HG03045 (cell line): ENCODE results near the gene PLD1.
"Not testable (repeated sequence)": the region's sequence is repeated elsewhere in the genome, so short reads cannot be mapped to it uniquely, and the experiment has no call there.

Experiments
- ATAC-seq: cut with Tn5 transposase; IDR thresholded peaks from one replicate; pipeline ENCODE4 v1.9.1; 2021; ENCODE audit warnings: mild to moderate bottlenecking, moderate library complexity; ENCODE audit not compliant: unreplicated experiment

PLD1 gene

DNA sequence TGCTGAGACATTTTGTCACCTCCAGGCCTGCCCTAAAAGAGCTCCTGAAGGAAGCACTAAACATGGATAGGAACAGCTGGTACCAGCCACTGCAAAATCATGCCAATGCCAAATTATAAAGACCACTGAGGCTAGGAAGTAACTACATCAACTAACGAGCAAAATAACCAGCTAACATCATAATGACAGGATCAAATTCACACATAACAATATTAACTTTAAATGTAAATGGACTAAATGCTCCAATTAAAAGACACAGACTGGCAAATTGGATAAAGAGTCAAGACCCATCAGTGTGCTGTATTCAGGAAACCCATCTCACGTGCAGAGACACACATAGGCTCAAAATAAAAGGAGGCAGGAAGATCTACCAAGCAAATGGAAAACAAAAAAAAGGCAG is 183.5 kb downstream of the PLD1 start:
- ATAC-seq = not testable (repeated sequence)

DNA sequence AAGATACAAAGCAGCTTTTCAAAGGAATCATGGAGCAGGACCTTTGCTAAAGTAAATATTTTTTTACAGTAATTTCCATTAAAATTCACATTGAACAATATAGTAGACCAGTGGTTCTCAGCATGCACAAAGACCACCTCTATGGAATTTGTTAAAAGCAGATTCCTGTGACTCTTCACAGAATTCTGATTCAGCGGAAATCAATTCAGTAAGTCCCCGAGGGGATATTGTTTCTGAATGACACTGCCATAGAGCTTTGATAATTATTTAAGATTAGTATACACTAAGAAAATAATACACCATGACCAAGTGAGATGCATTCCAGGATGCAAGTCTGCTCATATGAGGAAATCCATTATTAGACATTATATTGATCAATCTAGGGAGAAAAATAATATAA is 188.2 kb downstream of the PLD1 start:
- no peak for ATAC-seq

DNA sequence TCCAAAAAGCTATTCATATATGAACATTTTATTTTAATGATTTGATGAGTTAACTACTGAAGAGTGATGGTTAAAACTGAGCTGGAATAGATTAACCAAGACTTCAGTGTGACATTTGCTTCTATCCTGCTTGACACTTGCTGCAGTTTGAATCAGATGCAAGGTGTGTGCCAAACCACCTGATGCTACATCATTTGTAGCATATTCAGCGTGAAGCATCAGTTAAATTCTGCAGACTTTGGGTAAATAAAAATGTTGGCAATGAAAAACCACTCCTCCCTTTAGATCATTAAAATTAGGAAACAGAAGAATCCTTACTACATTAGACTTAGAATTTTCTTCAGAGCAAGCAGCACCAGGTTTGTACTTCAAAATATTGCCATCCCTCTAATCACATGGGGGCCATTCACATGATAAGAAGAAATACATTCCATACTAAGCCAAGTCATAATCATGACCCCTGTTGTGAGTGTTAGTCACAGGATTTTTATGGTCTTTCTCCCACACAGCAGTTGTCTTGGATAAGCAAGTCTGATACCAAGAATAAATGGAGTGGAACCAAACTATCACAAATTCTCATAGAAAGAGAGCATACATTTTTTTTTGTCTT is 189.4 kb downstream of the PLD1 start:
- ATAC-seq = no peak

DNA sequence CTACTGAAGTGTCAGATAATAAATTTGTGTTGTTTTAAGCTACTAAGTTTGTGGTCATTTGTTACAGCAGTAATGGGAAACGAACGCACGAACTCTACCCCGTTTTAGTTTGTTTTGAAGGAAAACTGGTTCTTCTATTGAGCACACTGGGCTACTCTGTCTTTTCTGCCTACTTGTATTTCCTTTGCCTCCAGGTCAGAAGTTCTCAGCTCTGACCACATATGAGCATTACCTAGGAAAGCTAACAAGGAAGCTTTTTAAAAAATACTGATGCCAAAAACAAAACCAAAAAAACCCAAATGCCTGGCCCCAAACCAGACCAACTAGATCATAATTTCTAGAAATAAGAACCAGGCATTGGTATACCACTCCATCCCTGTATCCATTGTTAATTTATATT is 193.5 kb downstream of the PLD1 start:
- ATAC-seq = no peak

DNA sequence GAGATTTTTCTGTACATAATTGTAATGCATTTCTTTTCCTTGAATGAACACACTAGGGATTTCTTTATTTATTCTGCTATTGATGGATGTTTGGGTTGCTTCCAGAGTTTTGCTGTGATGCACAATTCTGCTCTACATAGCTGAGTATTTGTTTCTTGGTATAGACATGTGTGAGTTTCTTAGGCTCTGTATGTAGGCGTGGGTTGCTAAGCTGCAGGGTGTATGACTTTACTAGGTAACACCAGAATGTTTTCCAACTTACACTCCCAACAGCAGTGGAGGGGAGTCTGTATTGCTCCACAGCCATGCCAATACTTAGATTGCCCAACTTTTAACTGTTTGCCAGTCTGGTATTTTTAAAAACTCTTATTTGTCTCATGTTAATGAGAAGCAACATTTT is 194.6 kb downstream of the PLD1 start:
- no peak for ATAC-seq

DNA sequence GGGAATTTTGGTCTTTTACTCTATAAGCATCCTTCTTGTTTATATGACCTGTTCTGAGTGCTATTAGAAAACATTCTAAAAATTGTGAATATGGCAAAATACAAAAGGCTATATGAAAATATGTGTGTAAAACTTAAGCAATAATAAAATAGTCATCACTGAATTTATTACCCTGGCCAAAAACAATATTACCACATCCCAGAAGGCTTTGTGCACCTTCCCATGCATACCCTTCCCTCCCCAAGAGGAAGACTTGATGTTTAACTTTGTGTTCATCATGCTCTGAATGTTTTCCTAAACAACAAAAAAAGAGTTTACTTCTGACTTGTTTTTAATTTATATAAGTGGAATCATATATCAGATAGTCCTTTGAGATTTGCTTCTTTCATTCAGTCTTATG is 195.0 kb downstream of the PLD1 start:
- no peak for ATAC-seq

DNA sequence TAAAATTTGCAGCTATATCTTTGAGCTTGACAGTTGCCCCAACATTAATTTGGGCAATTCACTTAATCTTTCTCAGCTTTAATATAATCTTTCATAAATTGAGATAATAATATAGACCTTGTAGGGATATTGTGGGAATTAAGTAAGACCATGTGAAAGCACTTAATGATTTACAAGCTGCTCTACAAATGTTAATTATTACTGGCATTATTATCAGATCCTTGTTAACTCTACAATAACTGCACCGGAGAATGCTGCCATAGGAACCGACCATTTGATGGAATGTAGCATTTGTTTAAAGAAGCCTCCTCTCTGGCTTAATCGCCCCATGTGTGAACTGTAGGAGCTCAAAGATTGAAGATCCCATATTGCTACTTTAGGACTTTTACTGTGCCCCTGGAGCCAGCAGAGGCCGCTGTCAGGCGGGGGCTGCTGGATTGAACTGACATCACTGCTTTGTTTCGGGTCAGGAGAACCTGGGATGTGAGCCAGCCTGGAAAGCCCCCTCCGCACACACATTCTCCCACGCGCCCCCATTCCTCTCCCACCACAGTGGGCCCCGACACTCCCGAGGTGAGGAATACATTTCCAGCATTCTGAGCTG is 195.9 kb downstream of the PLD1 start:
- ATAC-seq = no peak

DNA sequence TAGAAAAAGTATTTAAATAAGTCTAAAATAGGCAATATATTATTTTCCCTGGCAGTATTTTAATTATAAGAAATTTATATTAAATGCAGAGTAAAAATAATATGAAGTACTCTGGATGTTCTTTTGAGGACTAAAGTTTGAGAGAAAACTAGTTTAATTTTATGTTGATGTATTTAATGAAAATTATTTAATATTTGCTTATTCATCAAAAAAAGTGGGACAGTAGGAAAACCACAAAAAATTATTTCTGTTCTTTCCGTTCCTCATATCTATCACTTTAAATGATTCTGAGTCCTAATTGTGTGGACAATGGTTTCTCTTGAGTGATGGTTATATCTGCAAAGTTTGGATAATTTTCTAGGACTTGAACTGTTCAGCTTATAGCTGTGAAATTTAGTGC is 202.8 kb downstream of the PLD1 start:
- no peak for ATAC-seq

DNA sequence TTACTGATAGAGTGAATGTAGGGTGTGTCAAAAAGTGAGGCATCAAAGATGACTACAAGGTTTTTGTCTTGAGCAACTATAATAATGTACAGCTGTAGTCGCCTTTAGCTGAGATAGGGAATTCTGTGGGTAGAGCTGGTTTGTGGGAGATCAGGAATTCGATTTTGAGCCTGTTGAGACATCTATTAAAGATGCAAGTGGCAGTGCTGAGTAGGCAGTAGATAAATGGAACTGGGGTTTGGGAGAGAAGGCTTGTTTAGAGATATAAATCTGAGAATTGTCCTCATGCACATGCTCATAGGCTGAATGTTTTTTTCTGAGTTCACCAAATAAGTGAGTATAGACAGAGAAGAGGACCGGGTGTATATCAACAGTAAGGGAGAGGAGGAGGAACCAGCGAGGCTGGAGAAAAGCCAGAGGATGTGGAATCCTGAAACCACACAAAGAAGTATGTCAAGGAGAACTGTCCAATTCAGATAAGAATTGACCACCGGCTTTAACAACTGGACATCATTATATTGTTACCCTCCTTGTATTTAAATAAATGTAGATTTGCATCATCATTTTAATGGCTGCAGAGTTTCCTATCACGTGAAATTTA is 204.0 kb downstream of the PLD1 start:
- no peak for ATAC-seq

DNA sequence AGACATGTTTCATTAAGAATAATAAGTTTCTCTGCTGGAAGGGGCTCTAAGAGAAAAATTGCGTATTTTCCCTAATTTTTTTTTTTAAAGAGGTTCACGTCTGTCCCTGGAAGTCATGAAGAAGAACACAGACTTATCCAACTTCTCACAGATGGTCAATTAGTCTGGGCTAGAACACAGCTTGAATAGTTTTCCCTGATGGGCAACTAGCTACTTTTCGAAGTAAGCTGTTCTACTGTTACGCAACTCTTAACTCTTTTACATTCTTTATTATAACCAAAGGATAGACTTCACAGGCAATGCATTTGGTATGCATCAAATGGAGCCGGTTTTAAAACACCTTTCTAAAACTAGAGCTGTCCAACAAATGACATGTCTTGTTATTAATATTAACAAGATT is 205.9 kb downstream of the PLD1 start:
- ATAC-seq = no peak

DNA sequence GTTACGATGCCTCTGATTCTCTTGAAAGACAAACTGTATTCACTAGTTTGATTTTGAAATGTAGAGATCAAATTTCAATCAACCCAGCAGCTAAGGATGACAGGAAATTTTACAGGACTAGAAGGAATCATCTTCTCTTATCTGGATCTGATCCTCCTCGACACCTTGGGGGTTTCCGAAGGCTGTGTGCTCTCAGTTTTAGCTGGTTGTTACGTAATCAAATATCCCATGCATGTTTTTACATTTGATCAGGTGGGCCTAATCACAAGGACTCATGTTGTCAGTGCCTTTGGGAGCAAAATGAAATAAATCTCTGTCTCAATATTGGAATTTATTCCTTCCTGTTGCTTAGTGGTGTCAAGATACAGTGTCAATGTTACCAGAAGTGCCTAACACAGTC is 208.2 kb downstream of the PLD1 start:
- no peak for ATAC-seq

DNA sequence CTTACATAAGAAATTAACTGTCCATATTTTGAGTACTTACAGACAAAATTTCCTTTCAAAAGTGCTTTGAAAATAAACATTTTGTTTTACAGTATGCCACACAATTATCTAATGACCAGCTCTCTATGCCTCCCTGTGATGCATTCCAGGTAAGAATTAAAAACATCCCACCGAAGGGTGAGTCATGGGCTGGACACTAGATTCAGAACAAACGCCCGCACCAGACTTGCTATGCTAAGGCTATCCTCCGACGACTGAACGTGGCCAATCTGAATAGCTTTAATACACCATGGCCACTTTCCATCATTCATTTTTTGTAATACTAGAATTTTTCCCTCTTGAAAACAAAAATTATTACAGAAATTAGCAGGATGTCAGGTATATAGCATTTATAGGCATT is 210.3 kb downstream of the PLD1 start:
- ATAC-seq = no peak

DNA sequence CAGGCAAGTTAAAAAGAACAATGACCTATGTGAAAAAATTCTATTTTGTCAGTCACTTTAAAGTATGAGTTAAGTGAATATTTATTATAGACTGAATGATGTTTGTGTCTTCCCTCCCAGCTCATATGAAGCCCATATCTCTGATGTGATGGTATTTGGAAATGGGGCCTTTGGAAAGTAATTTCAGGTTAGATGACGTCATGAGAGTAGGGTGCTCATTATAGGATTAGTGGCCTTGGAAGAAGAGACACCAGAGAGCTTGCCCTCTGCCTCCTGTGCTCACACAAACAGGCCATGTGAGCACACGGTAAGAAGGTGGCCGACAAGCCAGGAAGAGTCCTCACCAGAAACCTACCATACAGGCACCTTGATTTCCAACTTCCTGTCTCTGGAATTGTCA is 211.3 kb downstream of the PLD1 start:
- no peak for ATAC-seq

DNA sequence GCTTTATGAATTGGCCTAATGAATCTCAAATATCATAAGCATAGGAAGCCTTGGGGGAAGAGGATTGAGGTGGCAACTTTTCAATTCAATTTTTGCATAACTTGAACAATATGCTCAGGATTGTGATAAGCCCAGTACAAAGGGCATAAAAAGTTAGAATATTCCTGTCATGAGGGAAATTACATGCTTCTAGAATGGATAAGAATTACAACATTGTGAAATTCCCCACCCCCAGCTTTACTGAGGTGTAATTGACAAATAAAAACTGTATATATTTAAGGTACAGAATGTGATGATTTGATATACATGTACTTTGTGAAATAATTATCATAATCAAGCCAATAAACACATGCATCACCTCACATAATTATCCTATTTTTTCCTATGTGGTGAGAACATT is 217.5 kb downstream of the PLD1 start:
- ATAC-seq = no peak

DNA sequence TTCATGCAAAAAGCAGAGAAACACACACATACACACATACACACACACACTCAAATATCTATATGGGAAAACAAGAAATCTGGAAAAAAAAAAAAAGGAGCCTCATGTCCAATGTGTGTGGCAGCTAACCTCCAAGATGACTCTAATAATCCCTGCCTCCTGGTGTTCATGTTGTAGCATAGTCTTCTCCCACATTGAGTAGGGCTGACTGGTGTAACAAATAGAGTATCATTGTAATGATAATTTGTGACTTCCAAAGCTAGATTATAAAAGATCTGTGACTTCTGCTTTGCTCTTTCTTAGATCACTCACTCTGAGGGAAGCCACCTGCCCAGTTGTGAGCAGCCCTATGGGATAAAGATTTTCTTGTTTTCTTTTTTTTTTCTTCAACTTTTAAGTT is 219.2 kb downstream of the PLD1 start:
- ATAC-seq = no peak

DNA sequence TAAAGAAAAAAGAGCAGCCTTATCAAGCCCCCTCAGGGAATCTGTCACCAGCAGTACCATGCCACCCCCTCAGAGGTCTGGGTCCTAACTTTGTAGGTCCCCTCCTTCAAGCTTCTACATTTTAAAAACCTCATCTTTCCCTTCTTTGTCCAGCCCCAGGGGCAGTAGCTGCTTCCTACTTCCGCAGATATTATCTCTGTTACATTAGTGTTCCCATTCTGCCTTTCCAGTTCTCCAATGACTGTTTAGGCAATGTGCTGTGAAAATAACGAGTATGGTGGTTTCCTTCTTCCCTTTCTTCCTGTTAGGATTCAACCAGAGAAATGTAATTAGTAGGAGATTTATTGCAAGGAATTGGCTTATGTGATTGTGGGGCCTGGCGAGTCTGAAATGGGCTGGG is 224.0 kb downstream of the PLD1 start:
- no peak for ATAC-seq

DNA sequence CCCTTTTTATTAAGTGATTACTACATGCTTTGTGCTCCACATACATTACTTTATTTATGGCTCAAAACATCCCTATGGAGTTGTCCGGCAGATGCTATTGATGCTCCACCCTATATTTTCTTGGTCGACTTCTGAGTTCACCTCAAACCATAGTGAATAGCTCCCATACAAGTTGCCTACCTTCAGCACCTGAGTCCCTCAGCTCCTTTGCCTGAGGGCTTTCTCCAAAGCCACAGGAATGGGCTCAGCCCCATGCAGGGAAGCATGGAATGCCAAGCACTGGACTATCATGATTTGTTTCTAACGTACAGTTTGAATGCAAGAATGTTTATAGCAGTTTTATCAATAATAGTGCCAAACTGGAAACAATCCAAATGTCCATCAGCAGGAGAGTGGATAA is 225.2 kb downstream of the PLD1 start:
- ATAC-seq = no peak

DNA sequence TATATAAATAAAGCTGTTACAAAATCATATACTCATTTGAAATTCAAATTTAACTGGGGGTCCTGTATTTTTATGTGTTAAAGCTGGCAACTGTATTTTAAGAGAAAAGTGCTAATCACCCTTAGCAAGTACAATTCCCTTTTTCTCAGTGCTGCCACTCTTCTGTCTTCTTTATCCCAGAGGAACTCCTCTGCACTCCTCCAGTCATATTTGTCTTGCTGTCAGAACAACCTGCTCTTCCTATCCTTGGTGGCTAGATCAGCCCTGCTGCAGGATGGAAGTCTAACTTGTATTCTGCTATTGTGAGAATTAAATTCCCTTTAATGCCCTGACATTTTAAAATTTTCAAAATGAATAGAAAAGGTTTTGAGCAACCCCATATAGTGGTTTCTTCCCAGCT is 226.2 kb downstream of the PLD1 start:
- ATAC-seq = no peak

DNA sequence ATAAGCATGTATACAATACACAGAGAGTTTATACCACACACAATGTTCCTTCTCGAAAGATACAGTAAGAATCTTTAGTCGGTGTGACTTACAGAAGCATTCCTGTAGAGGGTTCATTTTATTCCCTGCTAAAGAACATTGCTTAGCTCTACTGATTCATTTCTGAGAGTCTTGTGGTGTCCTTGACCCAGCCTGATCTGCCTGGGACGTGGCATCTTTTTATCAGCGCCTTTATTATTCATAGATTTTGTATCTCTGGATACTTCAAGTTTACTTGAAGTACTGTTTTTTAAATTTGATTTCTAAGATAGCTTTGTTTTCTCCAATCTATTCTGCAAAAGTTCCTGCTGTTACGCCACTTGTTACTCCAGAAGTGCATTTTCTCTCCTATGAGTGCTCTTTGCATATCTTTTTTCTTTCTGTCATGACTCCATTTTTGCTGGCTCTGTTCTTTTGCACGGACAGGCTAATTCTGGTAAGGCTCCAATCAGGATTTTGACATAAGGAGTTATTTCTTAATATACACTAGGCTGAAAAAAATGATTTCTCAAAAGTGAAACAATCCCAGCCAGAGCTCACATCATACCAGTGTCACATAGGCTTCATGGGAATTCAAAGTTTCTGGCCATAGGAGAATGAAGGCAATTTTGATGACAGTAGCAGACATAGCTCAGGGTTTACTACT is 235.6 kb downstream of the PLD1 start:
- no peak for ATAC-seq

DNA sequence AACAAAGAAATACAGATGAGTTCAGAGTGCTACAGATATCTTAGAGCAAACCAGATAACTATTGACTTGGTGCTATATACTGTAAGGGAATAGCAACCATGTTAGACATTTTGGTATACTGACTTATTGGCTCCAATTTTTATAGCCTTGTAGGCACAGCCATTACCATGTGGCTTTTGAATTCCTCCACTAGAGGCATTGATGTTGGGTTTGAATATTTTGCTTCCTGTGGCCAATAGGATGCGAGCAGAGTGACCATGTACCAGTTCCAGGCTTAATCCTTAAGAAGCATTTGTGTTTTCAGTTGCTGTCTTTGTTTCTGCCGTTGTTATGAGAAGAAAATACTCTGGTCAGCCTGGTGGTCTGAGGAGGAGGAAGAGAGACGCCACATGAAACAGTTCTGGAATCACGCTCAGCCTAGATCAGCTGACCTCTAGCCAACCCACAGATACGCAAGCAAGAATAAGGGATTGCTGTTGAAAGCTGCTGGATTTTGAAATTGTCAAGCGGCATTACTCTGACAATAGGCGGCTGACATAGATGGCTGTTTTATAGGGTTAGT is 240.6 kb downstream of the PLD1 start:
- no peak for ATAC-seq

DNA sequence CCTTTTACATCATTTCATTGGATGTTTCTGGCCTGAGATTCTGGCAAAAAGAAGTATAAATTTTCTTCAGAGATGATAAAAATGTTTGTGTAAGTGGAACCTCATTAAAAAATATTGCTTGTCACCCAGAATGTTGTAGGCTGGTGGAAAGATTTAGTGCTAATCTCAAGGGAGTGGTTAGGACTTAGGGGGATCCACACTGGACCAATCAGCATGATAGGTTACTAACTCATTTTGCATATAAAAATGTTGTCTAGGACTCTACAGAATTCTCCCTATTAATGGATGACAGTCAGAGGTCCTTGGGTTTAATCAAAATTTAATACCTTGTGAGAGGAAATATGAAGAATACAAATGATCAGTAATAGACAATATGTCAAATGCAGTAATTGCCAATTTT is 241.5 kb downstream of the PLD1 start:
- ATAC-seq = no peak

DNA sequence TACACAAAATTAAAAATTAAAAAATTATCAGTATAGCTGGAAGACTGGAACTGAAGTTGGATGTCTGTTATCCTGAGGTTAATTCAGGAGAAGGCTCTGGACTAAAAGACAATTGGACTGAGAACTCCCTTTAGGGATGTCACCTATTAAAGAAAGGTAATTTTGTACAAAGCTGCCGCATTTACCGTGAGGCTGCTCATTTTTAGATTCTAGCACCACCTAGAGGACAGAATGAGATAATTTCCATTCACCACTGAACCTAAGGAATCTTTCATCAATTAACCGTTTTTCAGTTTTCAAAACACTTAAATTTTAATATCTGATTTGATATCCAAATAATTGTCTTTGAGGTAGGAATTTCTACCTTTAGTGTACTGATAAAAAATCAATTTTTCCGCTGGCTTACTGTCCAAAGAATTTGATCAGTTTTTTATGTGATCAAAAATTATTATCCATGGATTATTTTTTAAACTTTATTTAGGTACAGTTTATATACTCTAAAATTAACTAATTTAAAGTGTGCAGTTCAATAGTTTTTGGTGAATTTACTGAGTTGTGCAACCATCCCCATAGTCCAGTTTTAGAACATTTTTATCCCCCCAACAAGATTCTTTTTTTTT is 243.4 kb downstream of the PLD1 start:
- no peak for ATAC-seq
